HG03060 (cell line): Measurements from ENCODE around the gene LTC4S.

Experiments
- ATAC-seq: cut with Tn5 transposase; IDR thresholded peaks from one replicate; pipeline ENCODE4 v1.9.1; 2021; ENCODE audit warnings: low read depth, moderate number of reproducible peaks; ENCODE audit not compliant: unreplicated experiment

The LTC4S gene

DNA sequence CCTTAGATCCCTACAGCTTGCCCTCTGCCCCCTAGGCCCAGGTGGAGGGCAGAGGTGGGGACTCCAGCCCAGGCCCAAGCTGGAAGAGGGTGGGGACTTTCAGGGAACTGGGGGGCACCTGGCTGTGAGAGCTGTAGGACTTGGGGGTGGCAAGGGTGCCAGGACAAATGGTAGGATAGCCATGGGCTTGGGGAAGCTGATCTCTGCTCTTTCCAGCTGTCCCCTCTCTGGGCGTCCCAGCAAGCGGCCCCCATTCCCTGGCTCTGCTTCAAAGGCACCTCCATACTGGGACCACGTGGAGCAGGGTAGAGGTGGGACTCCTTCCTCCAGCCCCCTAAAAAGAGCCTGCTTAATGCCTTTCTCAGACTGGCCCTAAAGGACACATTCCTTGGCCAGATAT, 385 bp downstream of the LTC4S start:
- no peak for ATAC-seq

DNA sequence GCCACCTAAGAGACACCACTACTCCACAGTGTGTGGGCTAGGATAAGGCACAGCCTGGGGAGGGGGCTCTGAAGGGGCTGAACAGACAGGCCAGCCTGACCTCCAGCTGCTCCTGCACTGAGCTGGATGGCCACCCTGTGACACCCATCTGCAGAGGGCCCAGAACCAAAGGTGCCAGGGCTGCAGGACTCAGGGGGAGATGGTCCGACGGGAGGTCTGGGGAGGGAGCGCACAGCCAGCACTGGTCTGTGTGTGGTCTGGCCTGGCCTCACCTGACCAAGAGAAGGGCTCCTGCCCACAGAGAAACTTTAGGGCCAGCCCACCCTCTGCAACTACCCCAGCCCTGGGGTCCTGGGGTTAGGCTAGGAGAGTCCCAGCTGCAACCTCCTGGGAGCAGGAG, 789 bp downstream of the LTC4S start:
- no peak for ATAC-seq

DNA sequence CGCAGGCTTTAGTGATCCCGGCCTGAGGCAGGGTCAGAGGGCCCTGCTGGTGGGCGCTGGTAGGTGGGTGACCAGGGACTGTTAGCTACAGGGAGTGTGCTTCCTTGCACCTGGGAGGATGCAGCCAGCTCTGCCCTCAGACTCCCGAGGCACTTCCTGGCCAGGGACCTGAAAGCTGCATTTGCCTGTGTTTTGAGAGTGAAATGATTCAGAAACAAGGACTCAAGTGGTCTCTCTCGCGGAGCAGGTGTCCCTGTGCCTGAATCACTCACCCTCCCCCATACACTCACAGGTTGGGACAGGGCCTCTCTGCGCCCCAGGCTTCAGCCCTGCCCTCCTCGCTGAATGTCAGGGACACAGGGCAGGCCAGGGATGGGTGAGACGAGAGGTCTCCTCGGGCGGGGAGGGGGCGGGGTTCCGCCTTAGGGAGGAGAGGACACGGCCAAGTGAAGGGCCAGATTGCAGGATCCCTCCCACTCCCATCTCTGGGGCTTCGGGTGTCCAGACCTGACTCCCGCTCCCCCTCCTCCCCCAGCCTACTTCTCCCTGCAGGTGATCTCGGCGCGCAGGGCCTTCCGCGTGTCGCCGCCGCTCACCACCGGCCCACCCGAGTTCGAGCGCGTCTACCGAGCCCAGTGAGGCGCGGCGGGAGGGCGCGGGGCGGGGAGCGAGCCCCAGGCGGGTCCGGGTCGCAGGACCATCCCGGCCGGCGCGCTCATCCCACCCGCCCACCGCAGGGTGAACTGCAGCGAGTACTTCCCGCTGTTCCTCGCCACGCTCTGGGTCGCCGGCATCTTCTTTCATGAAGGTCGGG, 1.5 kb downstream of the LTC4S start:
- no peak for ATAC-seq

DNA sequence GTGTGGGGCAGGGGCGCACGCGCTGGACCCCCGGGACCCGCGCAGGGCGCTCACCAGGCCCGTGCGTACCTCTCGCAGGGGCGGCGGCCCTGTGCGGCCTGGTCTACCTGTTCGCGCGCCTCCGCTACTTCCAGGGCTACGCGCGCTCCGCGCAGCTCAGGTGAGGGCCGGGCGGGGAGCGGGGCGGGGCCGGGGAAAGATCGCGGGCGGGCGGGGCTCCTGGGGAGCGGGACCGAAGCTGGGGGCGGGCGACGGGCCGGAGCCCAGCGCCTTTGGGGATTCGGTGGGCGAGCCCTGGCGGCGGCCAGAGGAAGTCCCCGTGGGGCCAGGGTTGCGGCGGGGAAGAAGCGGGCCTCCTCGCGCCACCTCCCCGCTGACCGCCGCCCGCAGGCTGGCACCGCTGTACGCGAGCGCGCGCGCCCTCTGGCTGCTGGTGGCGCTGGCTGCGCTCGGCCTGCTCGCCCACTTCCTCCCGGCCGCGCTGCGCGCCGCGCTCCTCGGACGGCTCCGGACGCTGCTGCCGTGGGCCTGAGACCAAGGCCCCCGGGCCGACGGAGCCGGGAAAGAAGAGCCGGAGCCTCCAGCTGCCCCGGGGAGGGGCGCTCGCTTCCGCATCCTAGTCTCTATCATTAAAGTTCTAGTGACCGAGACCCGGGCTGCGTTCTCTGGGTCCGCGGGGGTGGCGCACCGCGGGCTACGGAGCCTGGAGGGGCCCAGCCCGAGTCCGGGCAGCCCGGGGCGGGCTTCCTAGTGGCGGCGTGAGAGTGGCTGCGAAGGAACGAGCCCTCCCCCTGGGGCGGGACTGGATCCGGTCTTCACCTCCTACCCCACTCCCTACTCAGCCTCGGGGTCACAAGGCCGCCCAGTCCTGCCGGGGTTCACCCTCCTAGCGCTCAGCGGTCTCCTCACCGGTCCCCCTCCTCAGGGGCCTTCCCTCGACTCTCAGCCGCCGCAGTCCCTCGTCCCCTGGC, 2.4 kb downstream of the LTC4S start:
- peak; percentile 53 for ATAC-seq

- no peak for ATAC-seq
Measured at GRCh38 chr5:179796877-179797608, 3.3 kb downstream of the LTC4S start.

DNA sequence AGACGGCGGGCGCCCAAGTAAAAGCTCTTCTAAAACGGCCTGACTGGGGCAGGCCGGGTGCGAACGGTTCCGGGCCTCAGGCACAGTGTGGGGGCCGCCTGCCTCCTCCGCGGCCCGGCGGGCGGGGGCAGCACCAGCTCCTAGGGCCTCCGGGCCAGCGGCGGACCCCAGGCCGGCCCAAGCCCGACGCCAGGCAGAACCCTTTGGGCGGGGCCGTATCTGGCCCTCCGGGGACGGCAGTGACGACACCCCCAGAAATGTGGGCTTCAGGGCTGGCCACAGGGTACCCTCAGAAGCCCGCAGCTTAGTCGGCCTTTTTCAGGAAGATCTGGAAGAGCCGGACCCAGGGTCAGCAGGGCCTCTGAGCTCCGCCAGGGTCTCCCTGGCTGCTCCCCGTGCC, 4.0 kb downstream of the LTC4S start:
- ATAC-seq: no peak

DNA sequence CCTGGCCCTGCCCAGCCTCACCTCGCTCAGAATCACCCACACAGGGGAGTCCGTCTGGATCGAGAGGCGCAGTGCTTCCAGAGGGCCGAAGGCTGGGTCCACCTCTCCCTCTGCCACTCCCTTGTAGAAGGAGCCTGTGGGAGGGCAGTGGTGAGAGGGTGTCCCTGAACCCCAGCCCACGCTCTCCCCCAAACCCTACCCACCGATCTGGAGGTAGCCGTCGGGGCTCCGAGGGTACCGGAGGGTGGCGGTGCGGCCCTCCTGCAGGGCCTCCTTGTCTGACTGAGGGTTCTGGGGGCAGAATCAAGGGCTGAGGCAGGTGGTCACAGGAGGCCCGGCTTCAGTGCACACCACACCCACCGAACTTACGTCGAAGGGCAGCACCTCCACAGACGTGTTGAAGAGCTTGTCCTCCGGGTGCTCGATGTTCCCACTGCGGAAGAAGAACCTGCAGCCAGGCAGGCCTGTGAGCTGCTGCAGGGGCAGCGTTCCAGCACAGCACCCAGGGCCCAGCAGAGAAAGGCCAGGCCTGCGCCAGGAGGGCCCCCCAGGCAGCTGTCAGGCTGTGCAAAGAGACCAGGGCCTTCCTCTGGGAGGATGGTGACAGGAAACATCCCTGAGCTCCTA, 4.5 kb downstream of the LTC4S start:
- no peak for ATAC-seq

DNA sequence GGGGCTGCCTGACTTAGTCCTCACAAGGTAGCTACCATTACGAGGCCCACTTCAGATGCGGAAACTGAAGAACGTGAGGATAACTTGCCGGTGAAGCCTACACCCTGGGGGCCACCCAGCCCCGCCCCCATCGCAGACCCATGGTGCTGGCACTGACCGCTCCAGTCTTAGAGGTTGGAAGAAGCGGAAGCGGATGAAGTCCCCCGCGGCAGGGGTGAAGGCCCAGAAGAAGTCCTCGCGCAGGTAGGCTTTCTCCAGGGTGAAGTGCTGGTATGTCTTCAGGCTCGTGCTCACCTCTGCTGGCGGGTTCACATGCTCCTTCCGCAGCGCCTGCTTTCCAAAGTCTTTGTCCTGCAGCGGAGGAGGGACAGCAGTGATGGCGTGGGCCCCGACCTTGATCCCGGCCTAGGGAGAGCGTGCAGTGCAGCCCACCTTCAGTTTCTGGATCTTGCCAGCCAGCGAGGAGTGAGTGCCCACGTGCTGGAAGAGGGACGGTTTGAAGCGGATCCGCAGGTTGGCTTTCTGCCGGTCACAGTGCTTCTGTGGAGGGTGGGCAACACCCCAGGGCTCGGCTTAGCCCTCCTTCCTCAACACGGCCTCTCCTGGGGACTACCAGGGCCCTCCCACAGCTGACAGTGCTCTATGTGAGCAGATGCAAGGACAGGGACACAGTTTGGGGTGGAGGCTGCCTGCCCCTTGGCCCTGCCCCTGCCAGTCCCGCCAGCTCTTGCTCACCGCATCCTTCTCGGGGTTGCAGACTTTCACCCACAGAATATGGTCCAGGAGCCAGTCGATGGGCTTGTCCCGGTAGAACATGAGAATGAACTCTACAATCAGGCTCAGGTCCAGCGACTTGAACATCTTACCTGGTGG, 5.2 kb downstream of the LTC4S start:
- no peak for ATAC-seq

- ATAC-seq: no peak
Measured at GRCh38 chr5:179799644-179799973, 5.8 kb downstream of the LTC4S start.

DNA sequence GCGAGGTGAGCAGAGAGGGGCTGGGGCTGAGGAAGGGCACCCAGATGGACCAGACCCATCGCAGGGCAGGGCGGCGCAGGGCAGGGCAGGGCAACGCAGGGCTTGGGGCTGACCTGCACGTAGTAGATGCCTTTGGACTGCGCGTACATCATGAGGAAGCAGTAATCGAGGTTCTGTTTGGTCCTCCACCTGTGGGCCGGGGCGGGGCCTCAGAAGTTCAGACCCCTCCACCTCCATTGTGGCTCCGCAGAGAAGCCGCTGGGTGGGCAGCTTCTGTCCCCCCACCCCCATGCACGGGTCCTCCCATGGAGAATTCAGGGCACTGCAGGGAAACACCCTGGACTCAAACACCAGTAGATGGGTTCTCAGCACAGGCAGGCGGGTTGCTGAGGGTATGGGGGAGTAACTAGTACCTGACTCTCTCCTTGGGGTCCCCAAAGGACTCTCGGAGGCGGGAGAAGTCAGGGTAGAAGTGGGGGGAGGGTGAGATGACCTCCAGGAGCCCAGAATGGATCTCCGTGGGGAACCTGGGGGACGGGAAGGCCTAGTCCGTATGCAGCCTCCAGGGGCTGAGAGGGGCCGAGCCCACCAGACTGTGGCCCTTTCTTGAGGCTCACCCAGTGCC, 6.4 kb downstream of the LTC4S start:
- ATAC-seq: no peak

DNA sequence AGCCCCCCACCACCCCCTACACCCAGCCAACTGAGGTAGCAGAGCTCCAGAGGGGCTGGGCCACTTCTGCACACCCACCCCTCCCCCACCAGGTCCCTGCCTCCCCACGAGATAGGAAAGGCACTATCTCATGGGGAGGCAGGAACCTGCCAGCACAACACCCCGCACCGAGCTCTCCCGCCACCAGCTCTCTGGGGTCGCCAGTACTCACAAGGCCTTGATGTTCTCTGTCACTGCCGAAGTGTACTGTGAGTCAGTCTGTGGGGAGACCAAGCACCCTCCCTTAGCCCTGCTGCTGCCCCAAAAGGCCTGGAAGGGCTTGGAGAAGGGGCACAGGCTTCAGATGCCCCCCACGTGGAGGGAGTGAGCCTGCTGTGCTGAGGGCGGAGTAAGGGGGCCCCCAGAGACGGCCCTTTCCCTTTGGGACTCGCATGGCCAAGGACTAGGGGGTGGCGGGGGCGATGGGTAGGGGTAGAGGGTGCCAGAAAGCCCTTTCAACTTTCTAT, 7.0 kb downstream of the LTC4S start:
- ATAC-seq: no peak

DNA sequence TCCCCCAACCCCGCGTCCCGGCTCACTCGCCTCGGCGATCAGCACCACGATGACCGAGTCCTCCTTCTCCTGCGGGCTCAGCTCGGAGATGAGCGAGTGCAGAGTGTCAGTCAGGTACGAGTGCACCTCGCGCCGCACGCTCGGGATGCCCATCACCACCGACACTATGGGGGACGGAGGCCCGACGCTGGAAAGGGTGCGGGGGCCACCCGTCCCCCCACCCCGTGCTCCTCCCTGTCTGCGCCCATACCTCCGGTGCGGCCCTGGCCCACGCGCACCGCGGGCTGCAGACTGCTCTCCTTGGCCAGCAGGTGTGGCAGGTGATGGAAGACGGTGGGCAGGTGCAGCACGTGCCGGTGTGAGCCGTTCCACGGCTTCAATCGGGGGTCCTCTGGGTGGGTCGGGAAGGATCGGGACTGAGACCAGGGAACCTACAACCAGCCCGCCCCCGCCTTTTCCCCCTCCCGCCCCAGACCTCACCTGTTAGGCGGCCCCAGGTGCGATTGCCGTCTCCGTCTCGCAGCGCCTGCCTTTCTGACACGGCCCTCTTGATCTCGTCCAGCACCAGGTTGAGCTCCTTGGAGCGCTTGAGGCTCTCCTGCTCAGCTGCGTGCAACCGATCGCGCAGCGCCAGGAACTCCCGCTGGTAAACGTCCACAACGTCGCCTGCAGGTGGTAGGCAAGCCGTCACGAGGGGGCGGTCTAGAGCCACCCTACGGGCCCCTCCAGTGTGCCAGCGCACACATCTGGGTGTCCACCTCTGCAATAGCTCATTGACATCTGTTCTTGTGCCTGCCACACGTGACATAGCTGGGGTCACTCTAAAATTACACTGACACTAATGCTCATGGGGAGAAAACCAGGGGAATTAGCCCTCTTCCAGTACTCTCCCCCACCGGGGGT, 7.8 kb downstream of the LTC4S start:
- ATAC-seq: no peak

DNA sequence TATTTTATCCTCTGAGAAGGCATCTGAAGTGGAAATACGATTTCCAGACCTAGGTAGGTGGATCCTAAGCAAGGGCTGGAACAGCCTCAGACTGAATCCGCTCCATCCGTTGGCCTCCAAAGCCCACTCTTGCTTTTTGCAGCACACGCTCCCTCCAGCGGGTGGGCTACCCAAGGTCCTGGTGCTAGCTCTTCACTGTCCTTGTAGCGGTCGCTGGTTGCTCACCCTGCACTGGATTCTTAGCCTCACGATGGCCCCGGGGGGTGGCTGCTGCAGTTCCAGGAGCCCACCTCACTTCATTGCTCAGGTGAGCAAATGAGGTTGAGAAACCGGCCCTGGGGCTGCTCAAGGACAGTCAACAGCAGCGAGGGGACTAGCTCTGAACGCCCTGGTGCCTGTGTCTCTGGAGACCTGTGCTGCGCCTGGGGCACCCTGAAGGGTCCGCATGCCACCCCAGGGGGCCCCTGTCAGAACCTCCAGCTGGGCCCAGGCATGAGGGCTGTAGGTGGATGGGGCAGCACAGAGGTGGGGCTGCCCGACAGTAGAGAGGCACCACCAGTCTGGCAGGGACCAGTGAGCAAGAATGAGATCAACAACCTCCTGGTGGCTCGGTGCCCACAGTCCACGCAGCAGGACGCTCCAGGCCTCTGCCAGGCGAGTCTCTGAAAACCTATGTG, 8.6 kb downstream of the LTC4S start:
- ATAC-seq: no peak

DNA sequence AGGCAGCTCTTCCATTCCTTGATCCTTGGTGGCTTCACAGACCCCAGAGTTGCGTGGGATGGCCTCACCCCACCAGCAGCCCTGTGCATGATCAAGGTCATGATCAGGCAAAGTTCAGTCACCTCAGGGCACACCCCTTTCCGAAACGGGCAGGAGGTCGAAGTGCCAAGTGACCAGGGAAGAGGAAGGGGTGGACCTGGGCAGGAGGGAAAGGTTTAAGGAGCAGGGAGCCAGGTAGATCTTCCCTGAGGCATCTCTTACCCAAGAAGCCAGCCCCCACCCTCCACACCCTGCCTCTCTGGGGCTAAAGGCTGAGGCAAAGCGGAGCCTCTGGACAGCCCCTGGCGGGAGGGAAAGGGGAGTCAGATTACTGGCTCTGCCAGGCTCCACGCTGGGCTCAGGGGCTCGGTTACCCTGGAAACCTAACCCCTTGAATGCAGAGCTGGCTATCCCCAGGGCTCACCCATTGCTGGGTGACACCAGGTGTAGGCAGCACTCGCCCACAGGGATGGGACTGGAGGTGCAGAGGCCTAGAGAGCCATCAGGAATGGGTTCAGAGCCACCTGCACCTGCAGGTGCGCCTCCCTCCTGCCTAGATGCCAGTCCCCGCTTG, 9.3 kb downstream of the LTC4S start:
- ATAC-seq: no peak

DNA sequence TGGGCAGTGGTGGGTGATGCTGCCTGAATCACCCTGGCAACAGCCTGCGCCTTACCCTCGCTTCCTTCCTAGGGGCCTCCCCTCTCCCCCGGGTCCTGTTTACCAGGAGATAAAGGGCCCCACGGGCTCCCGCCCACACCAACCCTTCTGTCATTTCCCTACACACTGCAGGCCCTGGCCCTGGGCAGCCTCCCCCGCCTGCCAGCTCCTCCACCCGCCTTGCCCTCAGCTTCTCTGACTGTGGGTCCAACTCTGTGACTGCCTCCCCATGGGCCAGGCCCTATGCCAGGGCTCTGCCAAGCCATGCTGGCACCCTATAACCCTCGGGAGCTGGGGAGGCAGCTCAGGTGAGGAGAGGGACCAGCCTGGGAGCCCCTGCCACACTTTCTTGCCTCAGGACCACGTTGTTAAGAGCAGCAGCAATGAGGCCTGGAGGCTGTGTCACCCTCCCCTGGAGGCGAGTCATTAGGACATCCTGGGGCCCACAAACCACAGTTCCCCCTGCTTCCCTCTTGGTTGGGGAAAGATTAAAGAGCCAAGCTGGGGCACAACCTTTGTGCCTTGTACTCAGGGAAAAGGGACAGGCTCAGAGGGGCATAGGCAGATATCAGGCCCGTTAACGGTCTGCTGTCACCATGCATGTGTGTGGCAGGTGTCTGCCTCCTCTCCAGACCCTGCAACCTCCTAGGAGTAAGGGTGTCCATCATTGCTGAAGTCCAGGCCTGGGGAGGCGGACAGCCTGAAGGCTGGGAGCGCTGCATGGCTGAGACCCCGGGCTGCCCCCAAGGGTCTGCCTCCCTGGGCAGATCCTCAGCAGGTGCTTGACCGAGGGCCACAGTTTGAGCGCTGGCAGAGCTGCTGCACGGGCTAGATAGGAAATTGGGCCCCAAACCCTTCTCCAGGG, 10.1 kb downstream of the LTC4S start:
- ATAC-seq: no peak

- ATAC-seq: no peak
Measured at GRCh38 chr5:179804555-179804947, 10.8 kb downstream of the LTC4S start.
